ENCODE data around the gene TUSC2.
"Not testable (repeated sequence)": the region's sequence is repeated elsewhere in the genome, so short reads cannot be mapped to it uniquely, and the experiment has no call there.

TUSC2 gene

GRCh38 chr3:50290161-50290641 is 37.8 kb downstream of the TUSC2 start:
- no peak for TF ChIP-seq CTCF (IDR thresholded peaks at IDR 0.05; ENCODE audit: borderline replicate concordance, control extremely low read depth, extremely low read depth, insufficient read depth, missing control alignments)
- in situ Hi-C loops (cut with MboI; ENCODE audit: low sequenced_read_pairs, unreplicated experiment): no loop called here
- DNase-seq (ENCODE audit: low spot score): no peak

- TF ChIP-seq CTCF (IDR thresholded peaks at IDR 0.05; ENCODE audit: borderline replicate concordance, control extremely low read depth, extremely low read depth, insufficient read depth, missing control alignments): no peak
- in situ Hi-C loops (cut with MboI; ENCODE audit: low sequenced_read_pairs, unreplicated experiment): no loop called here
- no peak for DNase-seq (ENCODE audit: low spot score)
Measured at GRCh38 chr3:50289130-50289529, 38.9 kb downstream of the TUSC2 start.

GRCh38 chr3:50288387-50289007 is 39.5 kb downstream of the TUSC2 start:
- no peak for TF ChIP-seq CTCF (IDR thresholded peaks at IDR 0.05; ENCODE audit: borderline replicate concordance, control extremely low read depth, extremely low read depth, insufficient read depth, missing control alignments)
- in situ Hi-C loops (cut with MboI; ENCODE audit: low sequenced_read_pairs, unreplicated experiment): no loop called here
- no peak for DNase-seq (ENCODE audit: low spot score)

GRCh38 chr3:50287262-50287661 is 40.8 kb downstream of the TUSC2 start:
- in situ Hi-C loops (cut with MboI; ENCODE audit: low sequenced_read_pairs, unreplicated experiment): no loop called here
- no peak for TF ChIP-seq CTCF (IDR thresholded peaks at IDR 0.05; ENCODE audit: borderline replicate concordance, control extremely low read depth, extremely low read depth, insufficient read depth, missing control alignments)
- no peak for DNase-seq (ENCODE audit: low spot score)

GRCh38 chr3:50286322-50287227 is 41.4 kb downstream of the TUSC2 start:
- TF ChIP-seq CTCF (IDR thresholded peaks at IDR 0.05; ENCODE audit: borderline replicate concordance, control extremely low read depth, extremely low read depth, insufficient read depth, missing control alignments): no peak
- no peak for DNase-seq (ENCODE audit: low spot score)
- in situ Hi-C loops (cut with MboI; ENCODE audit: low sequenced_read_pairs, unreplicated experiment): no loop called here

GRCh38 chr3:50284121-50284520 is 43.9 kb downstream of the TUSC2 start:
- DNase-seq (ENCODE audit: low spot score); in situ Hi-C loops (cut with MboI; ENCODE audit: low sequenced_read_pairs, unreplicated experiment): not testable (repeated sequence)

Data from GM13976 (cell line).